Astrocyte (in vitro differentiated cells and primary cell): Measurements from ENCODE around the gene CRHR2.

Experiments used
- CTCF ChIP-seq: IDR thresholded peaks from 2 replicates; pipeline ENCODE4 v1.5.1; 2011; ENCODE audit warnings: low read depth, mild to moderate bottlenecking, inconsistent platforms, low read length, moderate library complexity; ENCODE audit not compliant: insufficient read depth
- EZH2 ChIP-seq: IDR thresholded peaks from 2 replicates; pipeline ENCODE4 v1.6.1; 2012; ENCODE audit warnings: mild to moderate bottlenecking, low read length, inconsistent platforms; ENCODE audit not compliant: insufficient read depth

- TF ChIP-seq CTCF (no peak), EZH2 (no peak)
These were observed 17.6 kb upstream of the CRHR2 start for GRCh38 chr7:30699706-30700495.
